Vagina (tissue), 2 donors: ENCODE measurements around the gene FHDC1. TPM values are rescaled to one million over a fixed set of nuclear protein-coding genes. Genes with fewer than 3 reads are reported as not detected.
A peak's percentile ranks its signal among the peaks of the same experiment; 100 is the strongest.

ENCODE experiments used
- DNase-seq, 2 donors: peaks; one replicate each; pipeline ENCODE4 v3.0.0-alpha.2; 2017; ENCODE audit errors: extremely low spot score in 2 of 2
- H3K27ac ChIP-seq: fragments of 200-600 bp; sonication (generic); one replicate; pipeline ENCODE4 v1.5.1; 2019
- H3K27me3 ChIP-seq: fragments of 200-600 bp; sonication (generic); one replicate; pipeline ENCODE4 v1.5.1; 2019
- H3K36me3 ChIP-seq, 2 donors: fragments of 200-600 bp; sonication (generic); one replicate each; pipeline ENCODE4 v1.5.1; 2017 to 2019
- H3K4me1 ChIP-seq: fragments of 200-600 bp; sonication (generic); one replicate; pipeline ENCODE4 v1.5.1; 2019
- H3K4me3 ChIP-seq, 2 donors: fragments of 200-600 bp; sonication (generic); 1 replicate in 1 of 2; 2 replicates in 1 of 2; pipeline ENCODE4 v1.5.1; 2016 to 2019
- H3K9me3 ChIP-seq: fragments of 200-600 bp; sonication (generic); one replicate; pipeline ENCODE4 v1.5.1; 2019
- POLR2A ChIP-seq, 2 donors: fragments of 450-650 bp; IDR thresholded peaks; one replicate each; pipeline ENCODE4 v1.6.1; 2017; ENCODE audit warnings: antibody characterized with exemption in 2 of 2, mild to moderate bottlenecking in 2 of 2, moderate library complexity in 2 of 2
- POLR2AphosphoS5 ChIP-seq, 2 donors: sonication (generic); formaldehyde crosslinking; IDR thresholded peaks; one replicate each; pipeline ENCODE4 v1.9.0; 2017; ENCODE audit warnings: antibody characterized with exemption in 2 of 2, mild to moderate bottlenecking in 2 of 2, low read depth in 1 of 2; ENCODE audit not compliant: insufficient read depth in 1 of 2
- intact Hi-C: fragments of 100-400 bp; cut with DNase I; formaldehyde crosslinking; loops from one replicate; pipeline ENCODE4 v1.15.1; 2023
- total RNA-seq: library from RNA; depleted of rRNA; stranded (reverse); fragments of >200 nt; gene quantifications from one replicate; pipeline ENCODE4 v1.2.3, GENCODE V29; 2016
- TF ChIP-seq, protein P1 (sequence below), 3 experiments: fragments of 450-650 bp in 2 of 3; fragments of 200-600 bp in 1 of 3; sonication (generic) in 1 of 3; IDR thresholded peaks; one replicate each; pipeline ENCODE4 v1.5.1; 2017 to 2019; ENCODE audit warnings: antibody characterized with exemption in 3 of 3, mild to moderate bottlenecking in 2 of 3, moderate library complexity in 2 of 3

The FHDC1 gene
- total RNA-seq, 1 donor from 2014 or later = 6.4 TPM

DNA sequence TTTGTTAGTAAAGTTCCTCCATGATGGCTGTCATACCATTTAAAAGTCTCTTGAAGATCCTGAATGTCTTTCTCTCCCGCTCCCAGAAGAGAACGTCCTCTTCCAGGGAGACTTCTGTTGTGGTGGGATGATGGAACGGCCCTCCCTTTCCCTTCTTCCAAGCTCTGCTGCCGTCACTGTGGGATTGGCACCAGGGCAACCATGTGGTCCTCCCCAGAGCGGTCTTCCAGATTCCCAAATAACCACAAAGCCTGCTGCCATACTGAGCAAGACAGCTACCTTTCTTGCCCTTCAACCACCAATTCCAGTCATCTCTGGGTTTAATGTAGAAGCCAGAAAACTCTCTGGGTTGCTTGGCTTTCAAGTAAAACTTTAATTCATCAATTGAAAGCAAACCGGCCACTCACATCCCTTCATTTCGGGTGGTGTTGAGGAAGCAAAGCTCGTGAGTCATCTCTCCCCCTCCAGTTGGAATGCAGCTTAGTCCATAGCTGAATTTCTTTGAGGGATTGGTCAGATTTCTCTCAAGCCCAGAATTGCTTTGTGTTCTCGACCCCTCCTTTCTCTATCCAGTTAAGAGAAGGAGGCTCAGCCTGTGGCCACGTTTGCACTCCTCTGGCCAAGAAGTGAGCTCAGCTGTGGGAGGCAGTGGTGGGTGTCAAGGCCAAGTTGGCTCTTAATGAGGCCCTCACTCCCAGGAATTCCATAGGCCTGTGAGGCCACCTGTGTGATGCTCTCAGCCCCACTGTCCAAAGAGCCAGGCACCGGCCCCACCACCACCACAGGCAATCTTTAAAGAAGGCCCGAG, 36.9 kb downstream of the FHDC1 start:
- peak overlapping the region; percentile 63 for H3K27ac ChIP-seq
- peaks cover 25% of the 10 kb centered on the region for H3K4me1 ChIP-seq
- H3K27me3 ChIP-seq = no peaks in the 10 kb centered on the region
- H3K36me3 ChIP-seq = peaks cover 0 to 9% of the 10 kb centered on the region in 2 donors
- H3K9me3 ChIP-seq = no peaks in the 10 kb centered on the region
- no peak overlapping the region for H3K4me3 ChIP-seq
- intact Hi-C loops = no loop called here
- DNase-seq = peak in 1 of 2 donors; percentile 52
- TF ChIP-seq POLR2AphosphoS5 (IDR thresholded peaks at IDR 0.05; ENCODE audit: insufficient read depth in 1 of 2, low read depth in 1 of 2) (no peak), POLR2A (IDR thresholded peaks at IDR 0.05) (no peak)
- TF ChIP-seq, protein P1, sequence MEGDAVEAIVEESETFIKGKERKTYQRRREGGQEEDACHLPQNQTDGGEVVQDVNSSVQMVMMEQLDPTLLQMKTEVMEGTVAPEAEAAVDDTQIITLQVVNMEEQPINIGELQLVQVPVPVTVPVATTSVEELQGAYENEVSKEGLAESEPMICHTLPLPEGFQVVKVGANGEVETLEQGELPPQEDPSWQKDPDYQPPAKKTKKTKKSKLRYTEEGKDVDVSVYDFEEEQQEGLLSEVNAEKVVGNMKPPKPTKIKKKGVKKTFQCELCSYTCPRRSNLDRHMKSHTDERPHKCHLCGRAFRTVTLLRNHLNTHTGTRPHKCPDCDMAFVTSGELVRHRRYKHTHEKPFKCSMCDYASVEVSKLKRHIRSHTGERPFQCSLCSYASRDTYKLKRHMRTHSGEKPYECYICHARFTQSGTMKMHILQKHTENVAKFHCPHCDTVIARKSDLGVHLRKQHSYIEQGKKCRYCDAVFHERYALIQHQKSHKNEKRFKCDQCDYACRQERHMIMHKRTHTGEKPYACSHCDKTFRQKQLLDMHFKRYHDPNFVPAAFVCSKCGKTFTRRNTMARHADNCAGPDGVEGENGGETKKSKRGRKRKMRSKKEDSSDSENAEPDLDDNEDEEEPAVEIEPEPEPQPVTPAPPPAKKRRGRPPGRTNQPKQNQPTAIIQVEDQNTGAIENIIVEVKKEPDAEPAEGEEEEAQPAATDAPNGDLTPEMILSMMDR (IDR thresholded peaks at IDR 0.05) = no peak

DNA sequence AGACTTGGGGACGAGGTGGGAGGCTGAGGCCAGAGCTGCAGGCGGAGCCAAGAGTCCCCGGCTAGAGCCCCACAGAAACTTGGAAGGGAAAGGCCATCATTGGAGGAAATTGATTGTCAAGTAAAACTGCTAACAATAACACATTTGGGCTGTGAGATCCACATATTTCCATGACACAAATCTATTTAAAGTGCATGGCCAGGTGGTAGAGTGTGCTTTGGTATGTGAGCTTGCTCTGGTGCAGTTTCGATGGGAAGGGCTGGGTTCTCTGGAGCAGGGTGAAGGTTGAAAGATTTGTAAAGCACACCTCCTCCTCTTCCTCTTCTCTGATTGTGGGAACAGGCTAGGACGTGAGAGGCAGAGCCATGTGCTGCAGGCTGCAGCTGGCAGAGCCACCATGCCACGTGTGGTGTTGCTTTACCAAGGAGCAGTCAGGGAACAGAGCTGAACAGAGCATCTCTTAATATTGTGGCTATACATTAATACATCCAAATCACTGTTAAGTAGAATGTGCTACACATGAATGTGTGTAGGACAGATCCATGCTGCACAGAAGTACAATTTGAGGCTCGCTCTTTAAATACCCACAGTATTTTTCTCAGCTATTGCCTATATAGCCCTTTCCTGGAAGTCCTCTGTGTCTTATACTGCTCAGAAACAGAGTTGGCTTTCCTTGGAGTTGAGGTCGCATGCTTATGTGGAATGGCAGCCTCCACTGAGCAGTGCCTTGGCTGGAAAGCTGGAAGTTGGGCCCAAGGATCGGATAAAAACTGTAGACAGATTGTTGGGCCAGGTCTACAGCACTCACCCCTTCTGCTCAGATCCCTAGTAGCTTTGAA, 37.7 kb downstream of the FHDC1 start:
- intact Hi-C loops = no loop called here
- no peak for DNase-seq

DNA sequence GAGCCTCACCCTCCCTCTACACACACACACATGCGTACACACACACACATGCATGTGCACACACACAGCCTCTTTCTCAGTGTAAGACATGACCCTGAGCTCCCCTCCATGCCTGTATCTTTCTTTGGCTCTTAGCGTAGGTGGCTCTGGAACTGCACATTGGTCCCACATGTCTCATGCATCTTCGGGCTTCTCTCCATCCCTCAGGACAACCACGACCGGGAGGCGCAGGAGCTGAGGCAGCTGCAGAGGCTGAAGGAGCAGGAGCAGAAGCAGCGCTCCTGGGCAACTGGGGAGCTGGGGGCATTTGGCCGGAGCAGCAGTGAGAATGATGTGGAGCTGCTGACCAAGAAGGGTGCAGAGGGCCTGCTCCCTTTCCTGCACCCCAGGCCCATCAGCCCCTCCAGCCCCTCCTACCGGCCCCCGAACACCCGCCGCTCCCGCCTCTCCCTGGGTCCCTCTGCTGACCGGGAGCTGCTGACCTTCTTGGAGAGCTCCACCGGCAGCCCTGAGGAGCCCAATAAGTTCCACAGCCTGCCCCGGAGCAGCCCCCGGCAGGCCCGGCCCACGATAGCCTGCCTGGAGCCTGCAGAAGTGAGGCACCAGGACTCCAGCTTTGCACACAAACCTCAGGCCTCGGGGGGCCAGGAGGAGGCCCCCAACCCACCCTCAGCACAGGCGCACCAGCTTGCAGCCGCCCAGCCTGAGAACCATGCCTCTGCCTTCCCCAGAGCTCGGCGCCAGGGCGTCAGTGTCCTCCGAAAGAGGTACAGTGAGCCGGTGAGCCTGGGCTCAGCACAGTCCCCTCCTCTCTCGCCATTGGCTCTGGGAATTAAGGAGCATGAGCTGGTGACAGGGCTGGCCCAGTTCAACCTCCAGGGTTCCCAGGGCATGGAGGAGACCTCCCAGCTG, 38.6 kb downstream of the FHDC1 start:
- DNase-seq = peak in 1 of 2 donors; percentile 85
- H3K4me3 ChIP-seq = no peak overlapping the region
- H3K4me1 ChIP-seq = peaks cover 23% of the 10 kb centered on the region
- intact Hi-C loops = no loop called here
- peaks cover 0 to 9% of the 10 kb centered on the region in 2 donors for H3K36me3 ChIP-seq
- TF ChIP-seq, protein P1 (IDR thresholded peaks at IDR 0.05) = no peak
- TF ChIP-seq POLR2A (IDR thresholded peaks at IDR 0.05) (no peak), POLR2AphosphoS5 (IDR thresholded peaks at IDR 0.05; ENCODE audit: insufficient read depth in 1 of 2, low read depth in 1 of 2) (no peak)
- no peaks in the 10 kb centered on the region for H3K9me3 ChIP-seq
- H3K27ac ChIP-seq = no peak overlapping the region
- no peaks in the 10 kb centered on the region for H3K27me3 ChIP-seq

More for the DNA sequence above, 37.7 kb downstream of the FHDC1 start:
- Histone ChIP-seq H3K4me1 (peaks cover 25% of the 10 kb centered on the region), H3K27ac (peak overlapping the region; percentile 63), H3K4me3 (no peak overlapping the region), H3K27me3 (no peaks in the 10 kb centered on the region), H3K9me3 (no peaks in the 10 kb centered on the region), H3K36me3 (peaks cover 0 to 9% of the 10 kb centered on the region in 2 donors)
- TF ChIP-seq, protein P1 (IDR thresholded peaks at IDR 0.05) = no peak
- TF ChIP-seq POLR2AphosphoS5 (IDR thresholded peaks at IDR 0.05; ENCODE audit: insufficient read depth in 1 of 2, low read depth in 1 of 2) = no peak
- TF ChIP-seq POLR2A (IDR thresholded peaks at IDR 0.05) = no peak

DNA sequence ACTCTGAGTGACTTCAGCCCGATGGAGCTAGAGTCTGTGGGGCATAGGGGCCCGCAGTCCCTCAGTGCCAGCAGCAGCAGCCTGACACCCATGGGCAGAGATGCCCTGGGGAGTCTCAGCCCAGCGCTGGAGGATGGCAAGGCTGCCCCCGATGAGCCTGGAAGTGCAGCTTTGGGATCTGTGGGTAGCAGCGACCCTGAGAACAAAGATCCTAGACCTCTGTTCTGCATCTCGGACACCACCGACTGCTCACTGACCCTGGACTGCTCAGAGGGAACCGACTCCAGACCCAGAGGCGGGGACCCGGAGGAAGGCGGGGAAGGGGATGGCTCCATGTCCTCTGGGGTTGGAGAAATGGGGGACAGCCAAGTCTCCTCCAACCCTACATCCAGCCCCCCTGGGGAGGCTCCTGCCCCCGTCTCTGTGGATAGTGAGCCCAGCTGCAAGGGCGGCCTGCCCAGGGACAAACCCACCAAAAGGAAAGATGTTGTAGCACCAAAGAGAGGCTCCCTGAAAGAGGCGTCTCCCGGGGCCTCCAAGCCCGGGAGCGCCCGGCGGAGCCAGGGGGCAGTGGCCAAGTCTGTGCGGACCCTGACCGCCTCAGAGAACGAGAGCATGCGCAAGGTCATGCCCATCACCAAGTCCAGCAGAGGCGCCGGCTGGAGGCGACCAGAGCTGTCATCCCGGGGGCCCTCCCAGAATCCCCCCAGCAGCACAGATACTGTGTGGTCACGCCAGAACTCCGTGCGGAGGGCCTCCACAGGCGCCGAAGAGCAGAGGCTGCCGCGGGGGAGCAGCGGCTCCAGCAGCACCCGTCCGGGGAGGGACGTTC, 39.5 kb downstream of the FHDC1 start:
- Histone ChIP-seq H3K4me1 (peaks cover 17% of the 10 kb centered on the region), H3K27ac (no peak overlapping the region), H3K9me3 (no peaks in the 10 kb centered on the region), H3K36me3 (peaks cover 0 to 9% of the 10 kb centered on the region in 2 donors), H3K4me3 (no peak overlapping the region), H3K27me3 (no peaks in the 10 kb centered on the region)
- TF ChIP-seq, protein P1 (IDR thresholded peaks at IDR 0.05) = no peak
- TF ChIP-seq POLR2AphosphoS5 (IDR thresholded peaks at IDR 0.05; ENCODE audit: insufficient read depth in 1 of 2, low read depth in 1 of 2) = no peak
- no peak for TF ChIP-seq POLR2A (IDR thresholded peaks at IDR 0.05)
- intact Hi-C loops = no loop called here
- DNase-seq = peak in 1 of 2 donors; percentile 81
